Measurements from ENCODE around the gene LRRC73.

DNA sequence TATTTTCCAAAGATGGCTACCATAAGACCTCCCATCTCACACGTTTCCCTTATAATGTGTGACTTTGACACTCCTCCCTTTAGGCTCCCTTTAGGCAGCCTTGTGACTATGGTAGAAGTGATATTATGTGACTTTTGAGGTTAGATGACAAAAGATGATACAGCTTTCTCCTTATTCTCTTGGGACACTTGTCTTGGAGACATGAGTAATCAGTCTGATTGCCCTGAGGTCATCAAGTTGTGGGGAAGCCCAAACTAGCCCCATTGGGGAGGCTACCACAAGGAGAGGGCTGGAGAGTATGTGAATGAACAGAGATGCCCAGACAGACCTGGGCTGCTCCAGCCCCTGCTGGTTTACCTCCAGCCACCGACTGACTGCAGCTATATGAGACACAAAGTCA is 44.2 kb downstream of the LRRC73 start:
- TF ChIP-seq CTCF (conservative IDR thresholded peaks at IDR 0.05 in 1 of 2, IDR thresholded peaks at IDR 0.05 in 1 of 2; ENCODE audit: low read depth in 1 of 2, low read length in 2 of 2) (no peak), EZH2 (IDR thresholded peaks at IDR 0.05; ENCODE audit: low read length, missing control alignments) (no peak)

Measured in fibroblast of lung (primary cell).